GM21367 (cell line): ENCODE data around the gene PLEKHA3.

Experiments
- ATAC-seq: cut with Tn5 transposase; IDR thresholded peaks from one replicate; pipeline ENCODE4 v1.9.1; 2021; ENCODE audit not compliant: unreplicated experiment

The PLEKHA3 gene

GRCh38 chr2:178478439-178479274, 1.6 kb upstream of the PLEKHA3 start, which contains the start of gene FKBP7:
TSS of gene FKBP7 (minus strand) at chr2:178478600. CDS start at chr2:178478499, 101 bp downstream.
- ATAC-seq: peak; percentile 37

- no peak for ATAC-seq
Measured at GRCh38 chr2:178479275-178479616, 1.0 kb upstream of the PLEKHA3 start.

- no peak for ATAC-seq
Measured at GRCh38 chr2:178479758-178480226, 465 bp upstream of the PLEKHA3 start.

- ATAC-seq: peak; percentile 30
Measured at GRCh38 chr2:178482437-178482836, 2.2 kb downstream of the PLEKHA3 start.

GRCh38 chr2:178484245-178485041, 4.2 kb downstream of the PLEKHA3 start:
- no peak for ATAC-seq

- no peak for ATAC-seq
Measured at GRCh38 chr2:178485356-178485755, 5.1 kb downstream of the PLEKHA3 start.

GRCh38 chr2:178491612-178492011, 11.4 kb downstream of the PLEKHA3 start:
- ATAC-seq: no peak

- ATAC-seq: no peak
Measured at GRCh38 chr2:178496049-178496448, 15.8 kb downstream of the PLEKHA3 start.

- ATAC-seq: peak; percentile 92
Measured at GRCh38 chr2:178498137-178498536, 17.9 kb downstream of the PLEKHA3 start.

- ATAC-seq: no peak
Measured at GRCh38 chr2:178499640-178500039, 19.4 kb downstream of the PLEKHA3 start.

GRCh38 chr2:178502751-178503150, 22.5 kb downstream of the PLEKHA3 start:
- no peak for ATAC-seq

- no peak for ATAC-seq
Measured at GRCh38 chr2:178506101-178506500, 25.8 kb downstream of the PLEKHA3 start.

GRCh38 chr2:178506524-178506923, 26.3 kb downstream of the PLEKHA3 start:
- no peak for ATAC-seq

- ATAC-seq: no peak
Measured at GRCh38 chr2:178506949-178507348, 26.7 kb downstream of the PLEKHA3 start.

- ATAC-seq: no peak
Measured at GRCh38 chr2:178508646-178509045, 28.4 kb downstream of the PLEKHA3 start.

GRCh38 chr2:178510384-178510783, 30.1 kb downstream of the PLEKHA3 start:
- ATAC-seq: no peak

- no peak for ATAC-seq
Measured at GRCh38 chr2:178512484-178512883, 32.2 kb downstream of the PLEKHA3 start.

GRCh38 chr2:178513876-178514275, 33.6 kb downstream of the PLEKHA3 start:
- ATAC-seq: no peak

GRCh38 chr2:178514664-178515063, 34.4 kb downstream of the PLEKHA3 start:
- no peak for ATAC-seq

- no peak for ATAC-seq
Measured at GRCh38 chr2:178517496-178517895, 37.2 kb downstream of the PLEKHA3 start.

- ATAC-seq: no peak
Measured at GRCh38 chr2:178521304-178522150, 41.3 kb downstream of the PLEKHA3 start.
